ENCODE results near the gene TNFRSF4. TPM values are rescaled to one million over a fixed set of nuclear protein-coding genes. Genes with fewer than 3 reads are reported as not detected.
A peak's percentile ranks its signal among the peaks of the same experiment; 100 is the strongest.

The TNFRSF4 gene
- total and polyA plus RNA-seq, 2 of the 8 experiments (the other 6 are each of a cell fraction or from before 2014, with no cell fraction given), result 0.06 TPM; not detected in 1

DNA sequence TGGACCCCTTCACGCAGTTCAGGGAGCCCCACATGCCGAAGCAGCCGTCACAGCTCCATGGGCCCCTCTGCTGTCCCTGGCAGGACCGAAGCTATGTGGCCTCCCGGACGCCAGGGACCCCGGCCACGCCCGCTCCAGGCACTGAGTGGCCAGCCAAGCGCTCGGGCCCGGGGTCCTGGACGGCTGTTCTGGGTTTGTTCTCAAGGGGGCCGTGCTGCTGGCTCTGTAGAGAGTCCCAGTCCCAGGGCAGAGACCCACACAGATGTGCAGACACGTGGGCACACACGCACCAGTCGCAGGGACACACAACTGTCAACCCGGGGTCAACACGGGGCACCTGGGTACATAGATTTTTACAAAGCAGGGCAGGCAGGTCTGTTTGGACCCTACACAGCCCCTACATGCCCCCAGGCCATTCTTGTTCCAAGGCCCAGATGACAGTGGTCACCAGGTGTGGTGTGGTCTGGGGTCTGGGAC, 24.8 kb upstream of the TNFRSF4 start:
- H4K5ac ChIP-seq (ENCODE audit: insufficient read length, low read depth, low read length), result no peak overlapping the region
- POLR2A ChIA-PET (ENCODE audit: partially characterized antibody), result interaction anchor here (0.6 to 1.6 kb wide), 5 partner anchors 8 to 116 kb away, joined by 3 to 8 read pairs (median 4); partner anchors contain the start of gene C1QTNF12
- WGBS, 2 experiments (ENCODE audit: extremely low coverage in 1 of 2, insufficient coverage in 1 of 2, insufficient read length in 1 of 2, insufficient replicate concordance in 2 of 2, low coverage in 1 of 2, low lambda C conversion rate in 2 of 2, missing lambda C conversion rate in 1 of 2), result 92% methylated on average over 19 of the region's 19 CpGs; no CpG with 5 or more reads in 1 of the 2 experiments

More for the DNA sequence above, 24.8 kb upstream of the TNFRSF4 start:
- CTCF ChIA-PET (ENCODE audit: partially characterized antibody), result interaction anchor here (0.8 to 1.4 kb wide), 7 partner anchors 8 to 116 kb away, joined by 3 to 5 read pairs (median 4); no protein-coding TSS in a partner anchor
- H3K23me2 ChIP-seq (ENCODE audit: low read depth, low read length), result no peaks in the 10 kb centered on the region
- H2AFZ ChIP-seq (ENCODE audit: low read length), result no peak overlapping the region
- H3K9me3 ChIP-seq (ENCODE audit: insufficient read depth in 2 of 2, low read depth in 1 of 2, low read length in 1 of 2), result no peaks in the 10 kb centered on the region
- no peak overlapping the region for H2AK5ac ChIP-seq (ENCODE audit: low read depth, low read length)
- H3K9ac ChIP-seq (replicated peaks in 1 of 4; ENCODE audit: extremely low read depth in 1 of 4, low read depth in 3 of 4, low read length in 3 of 4), result no peak overlapping the region
- no peak overlapping the region for H3K56ac ChIP-seq (replicated peaks; ENCODE audit: insufficient read length, low read depth, low read length)
- H3K27ac ChIP-seq (ENCODE audit: low read depth, low read length), result no peak overlapping the region
- no peak overlapping the region for H2BK5ac ChIP-seq (ENCODE audit: low read depth, low read length)
- no peak overlapping the region for H4K8ac ChIP-seq (ENCODE audit: extremely low read depth, insufficient read depth, low read length)
- H3K79me2 ChIP-seq (ENCODE audit: control insufficient read depth in 1 of 2, insufficient read depth in 2 of 2, low read length in 2 of 2), result peaks cover 0 to 1% of the 10 kb centered on the region in 2 experiments; a peak in 1 of 4 replicates
- peaks cover 2 to 14% of the 10 kb centered on the region in 2 experiments for H4K20me1 ChIP-seq (replicated peaks in 1 of 2; ENCODE audit: control insufficient read depth in 1 of 2, insufficient read depth in 2 of 2, low read length in 2 of 2)
- no peaks in the 10 kb centered on the region; a peak in 2 of 7 replicates for H3K27me3 ChIP-seq (replicated peaks in 1 of 4; ENCODE audit: control insufficient read depth in 3 of 4, extremely low read depth in 1 of 4, insufficient read depth in 3 of 4, low read length in 3 of 4)
- H2BK12ac ChIP-seq (ENCODE audit: low read depth, low read length), result no peak overlapping the region
- no peak overlapping the region for H3K4me3 ChIP-seq (ENCODE audit: extremely low read depth in 1 of 4, insufficient read depth in 2 of 4, low read depth in 3 of 4, low read length in 4 of 4)
- H3K23ac ChIP-seq (ENCODE audit: insufficient read length), result no peak overlapping the region
- peaks cover 9% of the 10 kb centered on the region; the same call in 1 of the 2 replicates for H3K79me1 ChIP-seq (ENCODE audit: low read depth, low read length)
- H3K4ac ChIP-seq (replicated peaks; ENCODE audit: insufficient read length, low read depth, low read length), result no peak overlapping the region
- no peak overlapping the region for H2BK15ac ChIP-seq (ENCODE audit: low read length)
- FAIRE-seq (no peak), DNase-seq (ENCODE audit: low read depth in 1 of 2, low spot score in 2 of 2) (no peak)
- H2BK120ac ChIP-seq (replicated peaks; ENCODE audit: low read depth, low read length), result no peak overlapping the region
- peaks cover 0 to 6% (median 2%) of the 10 kb centered on the region in 4 experiments; a peak in 2 of 7 replicates for H3K4me1 ChIP-seq (replicated peaks in 1 of 4; ENCODE audit: control insufficient read depth in 3 of 4, insufficient read depth in 4 of 4, low read length in 3 of 4)
- H3K4me2 ChIP-seq (ENCODE audit: insufficient read depth in 1 of 2, low read depth in 2 of 2, low read length in 2 of 2), result no peak overlapping the region
- H2BK20ac ChIP-seq (ENCODE audit: low read length), result no peak overlapping the region
- no peak overlapping the region for H4K91ac ChIP-seq (replicated peaks; ENCODE audit: insufficient read length, low read length)
- no peak overlapping the region for H3K14ac ChIP-seq (ENCODE audit: insufficient read length)
- H3K18ac ChIP-seq (ENCODE audit: extremely low read depth, low read length), result no peak overlapping the region
- no peaks in the 10 kb centered on the region for H3K36me3 ChIP-seq (ENCODE audit: control insufficient read depth in 2 of 4, insufficient read depth in 4 of 4, low read length in 3 of 4)
- no peak for TF ChIP-seq TEAD4 (IDR thresholded peaks at IDR 0.05; ENCODE audit: low read depth, low read length)
- TF ChIP-seq ZNF274 (IDR thresholded peaks at IDR 0.05; ENCODE audit: borderline replicate concordance, extremely low read depth, low read length), result no peak
- TF ChIP-seq, protein P1, sequence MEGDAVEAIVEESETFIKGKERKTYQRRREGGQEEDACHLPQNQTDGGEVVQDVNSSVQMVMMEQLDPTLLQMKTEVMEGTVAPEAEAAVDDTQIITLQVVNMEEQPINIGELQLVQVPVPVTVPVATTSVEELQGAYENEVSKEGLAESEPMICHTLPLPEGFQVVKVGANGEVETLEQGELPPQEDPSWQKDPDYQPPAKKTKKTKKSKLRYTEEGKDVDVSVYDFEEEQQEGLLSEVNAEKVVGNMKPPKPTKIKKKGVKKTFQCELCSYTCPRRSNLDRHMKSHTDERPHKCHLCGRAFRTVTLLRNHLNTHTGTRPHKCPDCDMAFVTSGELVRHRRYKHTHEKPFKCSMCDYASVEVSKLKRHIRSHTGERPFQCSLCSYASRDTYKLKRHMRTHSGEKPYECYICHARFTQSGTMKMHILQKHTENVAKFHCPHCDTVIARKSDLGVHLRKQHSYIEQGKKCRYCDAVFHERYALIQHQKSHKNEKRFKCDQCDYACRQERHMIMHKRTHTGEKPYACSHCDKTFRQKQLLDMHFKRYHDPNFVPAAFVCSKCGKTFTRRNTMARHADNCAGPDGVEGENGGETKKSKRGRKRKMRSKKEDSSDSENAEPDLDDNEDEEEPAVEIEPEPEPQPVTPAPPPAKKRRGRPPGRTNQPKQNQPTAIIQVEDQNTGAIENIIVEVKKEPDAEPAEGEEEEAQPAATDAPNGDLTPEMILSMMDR (IDR thresholded peaks at IDR 0.05; ENCODE audit: control extremely low read depth in 1 of 3, insufficient read depth in 1 of 3, low read depth in 1 of 3, low read length in 3 of 3), result no peak
- TF ChIP-seq CEBPB (IDR thresholded peaks at IDR 0.05; ENCODE audit: low read depth, low read length), result no peak
- 0 out of 3 replicates have a peak, but pooled peaks of 1 of the 2 experiments have one; percentile 23 for TF ChIP-seq POLR2A (IDR thresholded peaks at IDR 0.05; ENCODE audit: control extremely low read depth in 1 of 2, low read depth in 2 of 2, low read length in 2 of 2)
